VCaP (cell line): ENCODE data around the gene USO1.

ENCODE experiments used
- H3K27ac ChIP-seq: fragments of 450-650 bp; 2 replicates; pipeline ENCODE4 v1.5.1; 2017
- TF ChIP-seq, protein P1 (sequence below): fragments of 450-650 bp; conservative IDR thresholded peaks from 2 replicates; pipeline ENCODE4 v1.5.1; 2017; ENCODE audit warnings: mild to moderate bottlenecking, moderate library complexity

USO1 gene

GRCh38 chr4:75742451-75742850 is 18.1 kb downstream of the USO1 start:
- TF ChIP-seq, protein P1, sequence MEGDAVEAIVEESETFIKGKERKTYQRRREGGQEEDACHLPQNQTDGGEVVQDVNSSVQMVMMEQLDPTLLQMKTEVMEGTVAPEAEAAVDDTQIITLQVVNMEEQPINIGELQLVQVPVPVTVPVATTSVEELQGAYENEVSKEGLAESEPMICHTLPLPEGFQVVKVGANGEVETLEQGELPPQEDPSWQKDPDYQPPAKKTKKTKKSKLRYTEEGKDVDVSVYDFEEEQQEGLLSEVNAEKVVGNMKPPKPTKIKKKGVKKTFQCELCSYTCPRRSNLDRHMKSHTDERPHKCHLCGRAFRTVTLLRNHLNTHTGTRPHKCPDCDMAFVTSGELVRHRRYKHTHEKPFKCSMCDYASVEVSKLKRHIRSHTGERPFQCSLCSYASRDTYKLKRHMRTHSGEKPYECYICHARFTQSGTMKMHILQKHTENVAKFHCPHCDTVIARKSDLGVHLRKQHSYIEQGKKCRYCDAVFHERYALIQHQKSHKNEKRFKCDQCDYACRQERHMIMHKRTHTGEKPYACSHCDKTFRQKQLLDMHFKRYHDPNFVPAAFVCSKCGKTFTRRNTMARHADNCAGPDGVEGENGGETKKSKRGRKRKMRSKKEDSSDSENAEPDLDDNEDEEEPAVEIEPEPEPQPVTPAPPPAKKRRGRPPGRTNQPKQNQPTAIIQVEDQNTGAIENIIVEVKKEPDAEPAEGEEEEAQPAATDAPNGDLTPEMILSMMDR = no peak
- H3K27ac ChIP-seq = no peak overlapping the region

- TF ChIP-seq, protein P1 = no peak
Measured at GRCh38 chr4:75745161-75745560, 20.8 kb downstream of the USO1 start.

DNA sequence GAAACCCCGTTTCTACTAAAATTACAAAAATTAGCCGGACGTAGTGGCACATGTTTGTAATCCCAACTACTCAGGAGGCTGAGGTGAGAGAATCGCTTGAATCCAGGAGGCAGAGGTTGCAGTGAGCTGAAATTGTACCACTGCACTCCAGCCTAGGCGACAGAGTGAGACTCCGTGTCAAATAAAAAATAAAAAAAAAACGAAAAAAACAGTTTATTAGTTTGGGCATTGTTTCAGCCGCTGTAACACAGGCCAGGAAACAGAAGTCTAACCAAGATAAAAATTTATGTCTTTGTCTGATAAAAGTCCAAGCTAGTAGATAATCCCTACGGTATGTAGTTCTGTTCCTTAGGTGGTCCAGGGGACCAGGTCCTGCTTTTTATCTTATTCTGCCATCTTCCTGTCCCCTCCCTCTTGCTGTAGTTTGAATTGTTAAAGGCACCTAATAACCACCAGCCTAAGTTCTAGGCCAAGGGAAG is 21.4 kb downstream of the USO1 start:
- no peak overlapping the region for H3K27ac ChIP-seq
- TF ChIP-seq, protein P1 = no peak

More at GRCh38 chr4:75745161-75745560, 20.8 kb downstream of the USO1 start:
- H3K27ac ChIP-seq = no peak overlapping the region

DNA sequence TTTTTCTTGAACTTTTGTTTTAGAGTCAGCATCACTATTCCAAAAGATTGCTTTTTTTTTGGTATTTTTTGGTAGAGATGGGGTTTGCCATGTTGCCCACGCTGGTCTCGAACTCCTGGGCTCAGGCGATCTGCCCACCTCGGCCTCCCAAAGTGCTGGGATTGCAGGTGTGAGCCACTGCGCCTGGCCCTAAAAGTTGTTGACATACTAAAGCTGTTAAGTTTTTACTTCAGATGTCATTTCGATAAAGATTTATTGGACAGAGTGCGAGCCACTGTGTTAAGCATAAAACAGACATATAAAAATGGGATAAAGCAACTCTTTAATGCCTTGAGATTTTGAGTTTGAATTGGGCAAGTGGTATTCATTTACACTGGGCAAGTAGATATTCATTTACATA is 28.3 kb downstream of the USO1 start:
- TF ChIP-seq, protein P1 = no peak
- no peak overlapping the region for H3K27ac ChIP-seq

DNA sequence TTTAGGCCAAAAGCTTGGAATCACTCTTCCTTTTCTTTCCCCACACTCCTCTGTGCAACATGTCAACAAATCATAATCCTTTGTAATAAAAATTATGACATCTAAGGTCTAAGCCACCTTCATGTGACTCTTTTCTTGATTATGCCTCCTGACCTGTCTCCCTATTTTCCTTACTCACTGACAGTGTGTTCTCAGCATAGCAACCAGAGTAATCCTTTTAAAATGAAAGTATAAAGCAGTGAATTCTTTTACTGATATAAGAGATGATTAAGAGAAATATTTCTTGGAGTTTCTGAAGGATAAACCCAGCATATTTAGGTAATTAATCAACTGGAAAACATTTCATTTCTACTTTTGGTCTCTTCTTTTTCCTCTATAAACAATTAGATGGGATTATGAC is 44.7 kb downstream of the USO1 start:
- H3K27ac ChIP-seq = no peak overlapping the region
- TF ChIP-seq, protein P1 = no peak

DNA sequence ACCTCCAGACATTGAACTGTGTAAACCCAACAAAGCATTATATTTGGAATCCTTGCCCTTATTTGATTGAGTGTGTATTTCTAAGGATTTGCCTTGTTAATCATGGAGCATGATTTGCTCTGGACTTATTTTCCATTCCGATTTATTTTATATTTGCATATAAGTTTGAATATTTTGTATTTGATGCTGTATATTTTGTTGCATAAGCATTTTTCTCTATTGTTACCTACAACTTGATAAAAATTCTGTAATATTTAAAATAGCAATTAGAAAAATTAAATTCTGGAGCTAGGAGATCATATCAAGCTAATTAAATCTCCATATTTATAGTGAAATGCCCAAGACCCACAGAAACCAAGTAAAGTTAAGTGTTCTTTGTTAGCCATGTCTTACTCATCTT is 47.2 kb downstream of the USO1 start:
- TF ChIP-seq, protein P1 = no peak
- H3K27ac ChIP-seq = no peak overlapping the region

DNA sequence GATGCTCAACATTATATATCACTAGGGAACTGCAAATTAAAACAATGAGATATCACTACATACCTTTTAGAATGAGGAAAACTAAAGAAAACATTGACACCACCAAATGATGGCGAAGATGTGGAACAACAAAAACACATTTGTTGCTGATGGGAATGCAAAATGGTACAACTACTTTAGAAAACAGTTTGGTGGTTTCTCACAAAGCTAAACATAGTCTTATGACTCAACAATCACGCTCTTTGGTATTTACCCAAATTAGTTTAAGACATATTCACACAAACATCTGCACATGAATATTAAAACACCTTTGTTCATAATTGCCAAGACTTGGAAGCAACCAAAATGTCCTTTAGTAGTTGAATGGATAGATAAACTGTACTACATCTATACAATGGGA is 53.2 kb downstream of the USO1 start:
- H3K27ac ChIP-seq = no peak overlapping the region
- TF ChIP-seq, protein P1 = no peak
